ENCODE measurements around the gene DEK.
A peak's percentile ranks its signal among the peaks of the same experiment; 100 is the strongest.
"Not testable (repeated sequence)": the region's sequence is repeated elsewhere in the genome, so short reads cannot be mapped to it uniquely, and the experiment has no call there.

DEK gene

DNA sequence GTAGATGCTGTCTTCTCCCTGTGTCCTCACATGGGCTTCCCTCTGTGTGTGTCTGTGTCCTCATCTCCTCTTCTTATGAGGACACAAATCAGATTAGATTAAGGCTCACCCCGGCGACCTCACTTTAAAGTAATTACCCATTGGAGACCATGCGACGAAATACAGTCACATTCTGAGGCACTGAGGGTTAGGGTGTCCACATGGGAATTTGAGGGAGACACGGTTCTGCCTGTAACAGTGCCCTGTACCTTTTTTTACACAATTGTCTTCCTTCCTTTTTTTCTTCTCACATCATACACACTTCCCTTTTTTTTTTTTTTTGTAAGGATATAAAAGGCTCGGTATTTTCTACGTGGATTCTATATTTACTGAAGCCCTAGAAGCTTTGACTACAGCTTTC lies 48.9 kb downstream of the DEK start:
- Mint-ChIP-seq H3K4me1 (ENCODE audit: low read depth) (peaks cover 12% of the 10 kb centered on the region), H3K4me3 (no peak overlapping the region), H3K36me3 (ENCODE audit: low read depth) (peaks cover 14% of the 10 kb centered on the region), H3K27me3 (ENCODE audit: low read depth) (no peaks in the 10 kb centered on the region), H3K9me3 (no peaks in the 10 kb centered on the region), H3K27ac (no peak overlapping the region)
- DNase-seq (ENCODE audit: low spot score), result no peak

DNA sequence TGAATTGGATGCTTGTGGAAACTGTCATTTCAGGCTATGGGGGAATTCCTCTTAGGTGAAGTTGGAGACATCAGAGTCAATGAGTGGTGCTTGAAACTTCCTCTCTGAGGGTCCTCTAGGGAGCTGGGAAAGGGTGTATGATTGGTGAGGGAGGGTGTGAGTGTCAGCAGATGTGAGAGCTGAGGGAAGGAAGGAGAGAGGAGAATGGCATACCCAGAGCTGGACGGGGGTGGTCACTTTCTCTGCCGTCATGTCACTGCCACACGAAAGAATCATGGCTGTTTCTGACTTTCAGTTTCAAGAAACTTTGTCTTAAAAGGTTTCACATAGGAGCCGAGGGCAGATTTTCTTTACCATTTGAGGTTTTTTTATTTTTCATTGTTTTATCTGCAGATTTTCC lies 50.3 kb downstream of the DEK start:
- peak overlapping the region; percentile 40 for H3K4me3 Mint-ChIP-seq
- no peaks in the 10 kb centered on the region for H3K9me3 Mint-ChIP-seq
- H3K36me3 Mint-ChIP-seq (ENCODE audit: low read depth), result peaks cover 8% of the 10 kb centered on the region
- H3K4me1 Mint-ChIP-seq (ENCODE audit: low read depth), result peaks cover 12% of the 10 kb centered on the region
- peak overlapping the region; percentile 34 for H3K27ac Mint-ChIP-seq
- H3K27me3 Mint-ChIP-seq (ENCODE audit: low read depth), result no peaks in the 10 kb centered on the region
- no peak for DNase-seq (ENCODE audit: low spot score)

DNA sequence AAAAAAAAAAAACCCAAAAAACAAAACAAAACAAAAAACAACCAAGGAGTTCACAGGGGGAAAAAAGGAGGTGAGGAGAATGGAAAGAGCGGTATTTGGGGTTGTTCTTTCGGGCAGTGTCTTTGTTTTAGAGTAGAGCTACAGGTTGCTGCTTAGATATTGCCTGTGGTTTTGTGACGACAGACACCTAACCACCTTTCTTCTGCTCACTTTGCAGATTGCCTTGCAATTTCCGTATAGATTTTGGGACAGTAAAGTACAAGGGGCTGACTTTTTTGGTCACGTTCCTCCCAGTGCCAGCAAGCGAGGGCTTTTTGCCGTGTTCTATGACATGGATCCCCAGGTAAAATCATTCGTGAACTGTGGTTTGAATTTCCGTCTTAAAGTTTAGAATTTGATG lies 50.9 kb downstream of the DEK start:
- H3K4me1 Mint-ChIP-seq (ENCODE audit: low read depth), result peaks cover 12% of the 10 kb centered on the region
- peaks cover 7% of the 10 kb centered on the region for H3K36me3 Mint-ChIP-seq (ENCODE audit: low read depth)
- no peak for DNase-seq (ENCODE audit: low spot score)
- no peaks in the 10 kb centered on the region for H3K27me3 Mint-ChIP-seq (ENCODE audit: low read depth)
- H3K4me3 Mint-ChIP-seq, result no peak overlapping the region
- H3K9me3 Mint-ChIP-seq, result no peaks in the 10 kb centered on the region
- H3K27ac Mint-ChIP-seq, result no peak overlapping the region

DNA sequence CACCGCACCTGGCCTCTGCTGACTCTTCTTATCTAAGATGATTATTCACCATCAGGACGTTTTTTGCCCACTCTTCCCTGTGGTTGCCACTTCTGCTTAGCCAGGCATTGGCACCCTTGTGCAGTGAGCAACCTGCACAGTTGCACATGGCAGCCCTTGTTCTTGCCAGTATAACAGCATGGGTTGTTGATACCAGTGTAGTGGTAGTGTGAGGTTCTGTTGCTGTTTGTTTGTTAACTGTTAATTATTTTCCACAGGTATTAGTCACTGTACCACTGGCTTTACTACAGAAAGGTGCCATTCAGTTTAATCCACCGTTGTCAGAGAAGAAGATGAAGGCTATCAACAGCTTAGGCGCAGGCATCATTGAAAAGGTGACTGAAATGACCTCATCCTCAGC lies 52.1 kb downstream of the DEK start:
- H3K27me3 Mint-ChIP-seq (ENCODE audit: low read depth), result no peaks in the 10 kb centered on the region
- no peak overlapping the region for H3K27ac Mint-ChIP-seq
- no peak for DNase-seq (ENCODE audit: low spot score)
- H3K4me3 Mint-ChIP-seq, result no peak overlapping the region
- peaks cover 7% of the 10 kb centered on the region for H3K36me3 Mint-ChIP-seq (ENCODE audit: low read depth)
- H3K4me1 Mint-ChIP-seq (ENCODE audit: low read depth), result peaks cover 12% of the 10 kb centered on the region
- H3K9me3 Mint-ChIP-seq, result no peaks in the 10 kb centered on the region

DNA sequence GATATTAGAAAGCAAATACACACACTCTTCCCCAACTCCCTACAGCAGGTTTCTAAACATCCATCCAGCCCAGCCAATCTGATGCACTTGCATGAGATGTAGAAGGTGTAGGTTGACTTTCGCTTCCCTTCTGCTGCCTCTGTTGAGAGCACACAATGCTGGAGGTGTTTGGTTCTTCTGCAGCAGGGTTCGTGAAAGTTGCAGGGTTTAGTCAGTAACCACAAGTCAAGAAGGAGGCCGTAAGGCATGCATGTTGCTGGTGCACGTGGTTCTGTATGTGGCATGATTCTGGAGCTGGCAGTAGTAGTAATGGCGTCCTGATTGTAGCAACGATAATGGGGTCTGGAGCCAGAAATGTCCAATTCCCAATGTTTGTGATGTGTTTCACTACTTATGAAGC lies 53.0 kb downstream of the DEK start:
- peaks cover 4% of the 10 kb centered on the region for H3K36me3 Mint-ChIP-seq (ENCODE audit: low read depth)

DNA sequence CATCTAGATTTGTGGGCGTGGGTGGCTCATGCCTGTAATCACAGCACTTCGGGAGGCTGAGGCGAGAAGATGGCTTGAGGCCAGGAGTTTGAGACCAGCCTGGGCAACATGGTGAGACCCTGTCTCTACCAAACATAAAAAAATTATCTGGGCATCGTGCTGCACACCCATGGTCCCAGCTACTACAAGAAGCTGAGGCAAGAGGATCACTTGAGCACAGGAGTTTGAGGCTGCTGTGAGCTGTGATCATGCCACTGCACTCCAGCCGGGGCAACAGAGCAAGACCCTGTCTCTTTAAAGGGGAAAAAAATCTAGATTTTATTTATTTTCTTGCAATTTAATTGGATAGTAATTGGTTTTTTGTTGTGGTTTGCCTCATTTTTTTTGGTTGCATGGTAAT lies 53.6 kb downstream of the DEK start:
- Mint-ChIP-seq H3K9me3 (no peaks in the 10 kb centered on the region), H3K27me3 (ENCODE audit: low read depth) (no peaks in the 10 kb centered on the region), H3K4me3 (no peak overlapping the region), H3K27ac (no peak overlapping the region), H3K36me3 (ENCODE audit: low read depth) (peaks cover 3% of the 10 kb centered on the region), H3K4me1 (ENCODE audit: low read depth) (peaks cover 12% of the 10 kb centered on the region)
- no peak for DNase-seq (ENCODE audit: low spot score)

More for the DNA sequence above, 53.0 kb downstream of the DEK start:
- Mint-ChIP-seq H3K27me3 (ENCODE audit: low read depth) (no peaks in the 10 kb centered on the region), H3K4me1 (ENCODE audit: low read depth) (peaks cover 12% of the 10 kb centered on the region), H3K27ac (no peak overlapping the region), H3K9me3 (no peaks in the 10 kb centered on the region), H3K4me3 (no peak overlapping the region)
- DNase-seq (ENCODE audit: low spot score), result peak; percentile 45

DNA sequence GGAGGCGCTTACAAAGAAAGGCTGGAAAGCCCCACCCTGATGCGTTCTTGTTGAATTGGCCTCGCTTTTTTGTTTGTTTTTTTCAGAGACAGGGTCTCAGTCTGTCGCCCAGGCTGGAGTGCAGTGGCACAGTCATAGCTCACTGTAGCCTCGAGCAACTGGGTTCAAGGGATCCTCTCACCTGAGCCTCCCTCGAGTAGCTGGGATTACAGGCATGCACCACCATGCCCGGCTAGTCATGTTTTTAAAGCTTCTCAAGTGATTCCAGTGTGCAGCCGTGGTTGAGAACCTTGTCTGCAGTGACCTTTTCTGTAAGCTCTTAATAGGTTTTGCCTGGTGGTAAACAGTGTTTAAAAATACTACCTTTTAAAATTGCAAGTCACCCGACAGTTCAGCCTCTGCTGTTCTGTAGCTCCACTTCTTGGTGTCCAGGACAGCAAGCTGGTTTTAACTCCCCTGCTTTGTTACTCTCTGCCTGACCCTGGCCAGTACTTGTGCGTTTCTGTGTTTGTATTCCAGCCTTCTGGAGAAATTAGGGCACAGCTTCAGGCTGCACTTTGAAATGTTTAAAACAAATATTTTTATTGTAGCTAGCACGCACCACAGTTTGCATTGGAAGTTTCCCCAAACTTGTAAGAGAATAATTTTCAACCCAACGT lies 54.7 kb downstream of the DEK start:
- DNase-seq (ENCODE audit: low spot score), result no peak
- peaks cover 2% of the 10 kb centered on the region for H3K36me3 Mint-ChIP-seq (ENCODE audit: low read depth)
- H3K4me1 Mint-ChIP-seq (ENCODE audit: low read depth), result peaks cover 12% of the 10 kb centered on the region
- no peak overlapping the region for H3K4me3 Mint-ChIP-seq
- no peaks in the 10 kb centered on the region for H3K27me3 Mint-ChIP-seq (ENCODE audit: low read depth)
- no peaks in the 10 kb centered on the region for H3K9me3 Mint-ChIP-seq
- H3K27ac Mint-ChIP-seq, result no peak overlapping the region

DNA sequence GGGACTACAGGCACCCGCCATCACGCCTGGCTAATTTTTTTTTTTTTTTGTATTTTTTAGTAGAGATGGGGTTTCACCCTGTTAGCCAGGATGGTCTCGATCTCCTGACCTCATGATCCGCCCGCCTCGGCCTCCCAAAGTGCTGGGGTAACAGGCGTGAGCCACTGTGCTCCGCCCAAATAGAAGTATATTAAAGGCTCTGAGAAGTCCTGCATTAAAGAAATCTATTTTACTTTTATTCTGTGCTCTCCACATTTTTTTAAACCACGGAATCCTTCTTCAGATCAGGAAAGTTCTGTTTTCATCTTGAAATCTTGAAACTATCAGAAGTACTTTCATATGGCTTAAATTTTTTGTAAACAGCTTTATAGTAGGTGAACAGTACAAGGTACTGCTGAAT lies 55.6 kb downstream of the DEK start:
- DNase-seq (ENCODE audit: low spot score); H3K36me3 Mint-ChIP-seq (ENCODE audit: low read depth); H3K27ac Mint-ChIP-seq; H3K4me3 Mint-ChIP-seq; H3K27me3 Mint-ChIP-seq (ENCODE audit: low read depth); H3K9me3 Mint-ChIP-seq: not testable (repeated sequence)
- peaks cover 10% of the 10 kb centered on the region for H3K4me1 Mint-ChIP-seq (ENCODE audit: low read depth)

DNA sequence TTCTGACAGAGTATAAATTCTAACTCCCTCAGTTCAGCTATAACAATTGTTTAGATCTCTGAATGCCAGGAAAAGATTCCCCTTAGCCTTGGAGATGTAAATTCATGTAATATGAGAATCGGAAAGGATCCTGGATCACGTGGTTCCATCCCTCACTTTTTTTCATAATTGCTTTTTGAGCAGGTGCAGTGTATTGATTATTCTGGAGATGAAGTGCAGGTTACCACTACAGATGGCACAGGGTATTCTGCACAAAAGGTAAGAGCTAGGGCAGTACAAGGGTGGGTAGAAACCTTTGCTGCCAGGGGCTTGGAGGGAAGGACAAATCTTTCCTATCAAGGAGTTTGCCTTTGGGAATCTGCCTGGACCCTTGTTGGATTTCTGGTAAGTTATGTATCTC lies 56.4 kb downstream of the DEK start:
- Mint-ChIP-seq H3K4me1 (ENCODE audit: low read depth) (peaks cover 10% of the 10 kb centered on the region), H3K36me3 (ENCODE audit: low read depth) (no peaks in the 10 kb centered on the region), H3K27me3 (ENCODE audit: low read depth) (no peaks in the 10 kb centered on the region), H3K9me3 (no peaks in the 10 kb centered on the region), H3K4me3 (no peak overlapping the region), H3K27ac (no peak overlapping the region)
- DNase-seq (ENCODE audit: low spot score), result no peak

DNA sequence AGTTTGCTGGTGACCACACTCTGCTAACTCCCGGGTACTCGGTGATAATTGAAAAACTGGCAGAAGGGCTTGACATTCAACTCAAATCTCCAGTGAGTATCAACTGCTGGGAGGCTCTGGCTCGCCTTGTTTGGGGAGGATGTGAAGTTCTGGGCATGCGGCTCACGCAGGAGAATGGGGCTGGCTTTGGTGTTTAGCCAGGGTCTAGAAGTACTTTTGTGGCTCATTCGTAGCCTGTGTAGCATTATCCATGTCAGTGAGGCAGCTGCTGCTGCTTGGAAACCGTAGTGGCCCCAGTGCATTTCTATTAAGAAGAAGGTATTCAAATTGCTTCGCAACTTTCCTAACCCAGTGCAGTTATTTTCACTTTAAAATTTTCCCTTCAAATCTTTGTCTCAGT lies 56.9 kb downstream of the DEK start:
- Mint-ChIP-seq H3K4me1 (ENCODE audit: low read depth) (peaks cover 9% of the 10 kb centered on the region), H3K36me3 (ENCODE audit: low read depth) (no peaks in the 10 kb centered on the region), H3K27me3 (ENCODE audit: low read depth) (no peaks in the 10 kb centered on the region)

DNA sequence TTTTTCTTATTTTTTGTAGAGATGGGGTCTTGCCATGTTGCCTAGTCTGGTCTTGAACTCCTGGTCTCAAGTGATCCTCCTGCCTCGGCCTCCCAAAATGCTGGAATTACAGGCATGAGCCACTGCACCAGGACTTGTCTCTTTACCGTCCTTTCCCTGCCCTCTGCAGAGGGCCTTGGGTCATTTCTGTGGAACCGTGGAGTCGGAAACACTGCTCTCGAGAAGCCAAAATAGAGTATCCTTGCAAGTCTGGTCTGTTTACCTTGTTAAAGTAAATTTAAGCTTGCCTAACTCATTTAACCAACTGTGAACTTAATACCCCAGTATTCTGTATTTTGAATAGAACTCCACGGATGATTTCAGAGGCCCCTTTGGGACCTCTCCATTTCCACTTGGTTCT lies 57.7 kb downstream of the DEK start:
- Mint-ChIP-seq H3K36me3 (ENCODE audit: low read depth) (no peaks in the 10 kb centered on the region), H3K4me1 (ENCODE audit: low read depth) (peaks cover 5% of the 10 kb centered on the region), H3K27me3 (ENCODE audit: low read depth) (no peaks in the 10 kb centered on the region), H3K9me3 (no peaks in the 10 kb centered on the region), H3K4me3 (no peak overlapping the region), H3K27ac (no peak overlapping the region)
- no peak for DNase-seq (ENCODE audit: low spot score)

More for the DNA sequence above, 56.9 kb downstream of the DEK start:
- DNase-seq (ENCODE audit: low spot score), result no peak
- Mint-ChIP-seq H3K4me3 (no peak overlapping the region), H3K9me3 (no peaks in the 10 kb centered on the region), H3K27ac (no peak overlapping the region)

DNA sequence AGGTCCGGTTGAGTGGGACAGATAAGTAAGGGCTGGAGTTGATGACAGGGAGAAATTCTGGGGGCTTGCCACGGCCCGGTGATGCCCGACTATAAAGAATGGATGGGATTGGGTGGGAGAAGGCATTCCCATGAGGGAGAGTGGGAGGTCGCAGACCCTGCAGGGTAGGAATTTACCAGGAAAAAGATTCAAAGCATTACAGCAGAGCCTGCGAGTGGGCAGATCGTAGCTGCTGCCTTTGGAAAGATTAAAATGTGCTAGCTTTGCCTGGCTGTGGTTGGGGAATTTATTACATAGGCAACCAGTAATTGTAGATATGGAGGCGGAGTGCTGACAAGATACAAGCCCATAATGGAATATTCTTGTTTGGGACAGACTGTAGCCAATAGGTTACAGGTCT lies 59.6 kb downstream of the DEK start:
- Mint-ChIP-seq H3K4me3 (no peak overlapping the region), H3K9me3 (no peaks in the 10 kb centered on the region), H3K27me3 (ENCODE audit: low read depth) (no peaks in the 10 kb centered on the region), H3K27ac (no peak overlapping the region), H3K36me3 (ENCODE audit: low read depth) (no peaks in the 10 kb centered on the region), H3K4me1 (ENCODE audit: low read depth) (no peaks in the 10 kb centered on the region)
- DNase-seq (ENCODE audit: low spot score), result no peak

DNA sequence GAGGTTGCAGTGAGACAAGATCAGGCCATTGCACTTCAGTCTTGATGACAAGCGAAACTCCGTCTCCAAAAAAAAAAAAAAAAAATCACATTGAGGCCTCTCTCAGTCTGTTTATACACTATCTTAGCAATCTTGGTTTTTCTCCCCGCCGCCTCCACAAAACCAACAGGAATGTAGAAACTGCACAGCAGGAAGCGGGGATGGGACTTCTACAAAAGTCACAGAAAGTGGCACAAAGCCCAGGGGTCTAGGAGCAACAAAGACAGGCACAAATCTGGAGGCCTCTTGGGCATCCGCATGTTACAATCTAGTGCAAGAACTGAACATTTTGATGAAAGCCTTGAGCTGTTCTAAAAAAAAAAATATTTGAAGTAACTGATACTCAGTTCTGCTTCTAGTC lies 60.5 kb downstream of the DEK start:
- H3K27me3 Mint-ChIP-seq (ENCODE audit: low read depth), result no peaks in the 10 kb centered on the region
- H3K36me3 Mint-ChIP-seq (ENCODE audit: low read depth), result no peaks in the 10 kb centered on the region
- no peak for DNase-seq (ENCODE audit: low spot score)
- H3K27ac Mint-ChIP-seq, result no peak overlapping the region
- H3K4me1 Mint-ChIP-seq (ENCODE audit: low read depth), result no peaks in the 10 kb centered on the region
- H3K4me3 Mint-ChIP-seq, result no peak overlapping the region
- no peaks in the 10 kb centered on the region for H3K9me3 Mint-ChIP-seq

DNA sequence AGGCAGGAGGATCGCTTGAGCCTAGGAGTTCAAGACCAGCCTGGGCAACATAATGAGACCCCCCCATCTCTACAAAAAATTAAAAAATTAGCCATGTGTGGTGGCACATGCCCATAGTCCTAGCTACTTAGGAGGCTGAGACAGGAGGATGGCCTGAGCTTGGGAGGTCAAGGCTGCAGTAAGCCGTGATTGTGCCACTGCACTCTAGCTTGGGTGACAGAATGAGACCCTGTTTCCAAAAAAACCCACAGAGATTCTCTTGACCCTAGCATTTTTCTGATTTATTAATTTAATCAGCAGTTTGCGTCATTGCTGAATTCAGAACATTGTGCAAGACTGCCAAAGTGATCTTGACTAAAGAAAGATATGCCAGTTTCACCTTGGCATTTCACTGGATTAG lies 72.3 kb downstream of the DEK start:
- H3K4me3 Mint-ChIP-seq, result no peak overlapping the region
- H3K27ac Mint-ChIP-seq, result no peak overlapping the region
- H3K4me1 Mint-ChIP-seq (ENCODE audit: low read depth), result no peaks in the 10 kb centered on the region
- no peaks in the 10 kb centered on the region for H3K36me3 Mint-ChIP-seq (ENCODE audit: low read depth)
- H3K9me3 Mint-ChIP-seq, result no peaks in the 10 kb centered on the region
- no peaks in the 10 kb centered on the region for H3K27me3 Mint-ChIP-seq (ENCODE audit: low read depth)
- DNase-seq (ENCODE audit: low spot score), result no peak

DNA sequence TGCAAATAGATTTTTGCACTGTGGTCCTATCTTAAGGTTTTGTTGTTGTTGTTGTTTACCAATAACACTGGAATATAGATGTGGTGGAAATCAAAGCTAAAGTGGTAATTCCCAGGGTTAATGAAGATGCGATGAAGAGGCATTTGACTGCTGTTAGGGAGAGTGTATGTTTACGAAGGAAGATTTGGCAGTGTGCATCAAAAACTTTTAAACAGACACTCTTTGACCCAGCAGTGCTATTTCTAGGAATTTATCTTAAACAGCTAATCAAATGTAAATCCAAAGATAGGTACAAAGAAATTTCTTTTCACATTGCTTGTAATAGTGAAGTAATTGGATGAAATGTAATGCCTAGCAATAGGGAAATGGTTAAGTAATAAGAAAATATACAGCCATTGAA lies 75.1 kb downstream of the DEK start:
- Mint-ChIP-seq H3K4me1 (ENCODE audit: low read depth) (no peaks in the 10 kb centered on the region), H3K9me3 (no peaks in the 10 kb centered on the region), H3K27ac (no peak overlapping the region), H3K36me3 (ENCODE audit: low read depth) (no peaks in the 10 kb centered on the region), H3K4me3 (no peak overlapping the region), H3K27me3 (ENCODE audit: low read depth) (no peaks in the 10 kb centered on the region)
- DNase-seq (ENCODE audit: low spot score), result no peak
